ENCODE measurements around the gene PCDHA4.
"Not testable (repeated sequence)": the region's sequence is repeated elsewhere in the genome, so short reads cannot be mapped to it uniquely, and the experiment has no call there.

PCDHA4 gene

DNA sequence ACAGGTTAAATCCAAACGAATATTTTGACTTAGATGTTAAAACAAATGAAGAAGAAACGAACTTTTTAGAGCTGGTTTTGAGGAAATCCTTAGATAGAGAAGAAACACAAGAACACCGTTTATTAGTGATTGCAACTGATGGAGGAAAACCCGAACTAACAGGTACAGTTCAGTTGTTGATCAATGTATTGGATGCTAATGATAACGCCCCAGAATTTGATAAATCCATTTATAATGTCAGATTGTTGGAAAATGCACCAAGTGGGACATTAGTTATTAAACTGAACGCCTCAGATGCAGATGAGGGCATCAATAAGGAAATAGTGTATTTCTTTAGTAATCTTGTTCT, 15.4 kb downstream of the PCDHA4 start:
- no peak for DNase-seq

DNA sequence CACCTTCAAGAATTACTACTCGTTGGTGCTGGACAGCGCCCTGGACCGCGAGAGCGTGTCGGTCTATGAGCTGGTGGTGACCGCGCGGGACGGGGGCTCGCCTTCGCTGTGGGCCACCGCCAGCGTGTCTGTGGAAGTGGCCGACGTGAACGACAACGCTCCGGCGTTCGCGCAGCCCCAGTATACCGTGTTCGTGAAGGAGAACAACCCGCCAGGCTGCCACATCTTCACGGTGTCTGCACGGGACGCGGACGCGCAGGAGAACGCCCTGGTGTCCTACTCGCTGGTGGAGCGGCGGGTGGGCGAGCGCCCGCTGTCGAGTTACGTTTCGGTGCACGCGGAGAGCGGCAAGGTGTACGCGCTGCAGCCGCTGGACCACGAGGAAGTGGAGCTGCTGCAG, 16.1 kb downstream of the PCDHA4 start:
- not testable (repeated sequence) for DNase-seq

DNA sequence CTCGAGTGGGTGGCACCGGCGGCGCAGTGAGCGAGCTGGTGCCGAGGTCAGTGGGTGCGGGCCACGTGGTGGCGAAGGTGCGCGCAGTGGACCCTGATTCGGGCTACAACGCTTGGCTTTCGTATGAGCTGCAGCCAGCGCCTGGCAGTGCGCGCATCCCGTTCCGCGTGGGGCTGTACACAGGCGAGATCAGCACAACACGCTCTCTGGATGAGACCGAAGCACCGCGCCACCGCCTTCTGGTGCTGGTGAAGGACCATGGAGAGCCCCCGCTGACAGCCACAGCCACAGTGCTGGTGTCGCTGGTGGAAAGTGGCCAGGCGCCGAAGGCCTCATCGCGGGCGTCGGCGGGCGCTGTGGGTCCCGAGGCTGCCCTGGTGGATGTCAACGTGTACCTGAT, 16.6 kb downstream of the PCDHA4 start:
- no peak for DNase-seq

DNA sequence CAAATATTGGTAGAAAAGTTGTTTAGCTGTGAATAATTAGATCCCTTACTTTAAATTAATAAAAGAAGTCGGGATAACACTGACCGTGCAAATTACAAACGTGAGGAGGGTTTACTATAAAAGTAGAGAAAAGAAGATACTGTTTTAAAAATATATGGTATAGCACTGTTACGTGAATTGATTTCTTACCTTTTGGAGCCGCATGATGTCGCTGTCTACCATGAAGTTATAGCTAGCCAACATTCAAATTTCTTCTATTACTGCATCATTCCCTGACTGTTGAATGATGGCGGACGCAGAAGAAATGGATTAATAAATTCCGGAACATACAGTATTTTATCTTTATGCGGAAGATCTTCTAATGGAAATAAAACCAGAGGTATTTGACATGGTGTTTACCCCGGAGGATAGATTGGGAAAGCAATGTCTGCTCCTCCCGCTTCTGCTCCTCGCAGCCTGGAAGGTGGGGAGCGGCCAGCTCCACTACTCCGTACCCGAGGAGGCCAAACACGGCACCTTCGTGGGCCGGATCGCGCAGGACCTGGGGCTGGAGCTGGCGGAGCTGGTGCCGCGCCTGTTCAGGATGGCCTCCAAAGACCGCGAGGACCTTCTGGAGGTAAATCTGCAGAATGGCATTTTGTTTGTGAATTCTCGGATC, 21.0 kb downstream of the PCDHA4 start, which contains the start of gene PCDHA6:
TSS of gene PCDHA6 (plus strand) at position 257 of the 658 bp plus-strand sequence. CDS start at position 389, 132 bp downstream.
- DNase-seq = no peak

DNA sequence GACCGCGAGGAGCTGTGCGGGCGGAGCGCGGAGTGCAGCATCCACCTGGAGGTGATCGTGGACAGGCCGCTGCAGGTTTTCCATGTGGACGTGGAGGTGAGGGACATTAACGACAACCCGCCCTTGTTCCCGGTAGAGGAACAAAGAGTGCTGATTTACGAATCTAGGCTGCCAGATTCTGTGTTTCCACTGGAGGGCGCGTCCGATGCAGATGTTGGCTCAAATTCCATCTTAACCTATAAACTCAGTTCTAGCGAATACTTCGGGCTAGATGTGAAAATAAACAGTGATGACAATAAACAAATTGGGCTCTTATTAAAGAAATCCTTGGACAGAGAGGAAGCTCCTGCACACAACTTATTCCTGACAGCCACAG, 21.5 kb downstream of the PCDHA4 start:
- DNase-seq = no peak

DNA sequence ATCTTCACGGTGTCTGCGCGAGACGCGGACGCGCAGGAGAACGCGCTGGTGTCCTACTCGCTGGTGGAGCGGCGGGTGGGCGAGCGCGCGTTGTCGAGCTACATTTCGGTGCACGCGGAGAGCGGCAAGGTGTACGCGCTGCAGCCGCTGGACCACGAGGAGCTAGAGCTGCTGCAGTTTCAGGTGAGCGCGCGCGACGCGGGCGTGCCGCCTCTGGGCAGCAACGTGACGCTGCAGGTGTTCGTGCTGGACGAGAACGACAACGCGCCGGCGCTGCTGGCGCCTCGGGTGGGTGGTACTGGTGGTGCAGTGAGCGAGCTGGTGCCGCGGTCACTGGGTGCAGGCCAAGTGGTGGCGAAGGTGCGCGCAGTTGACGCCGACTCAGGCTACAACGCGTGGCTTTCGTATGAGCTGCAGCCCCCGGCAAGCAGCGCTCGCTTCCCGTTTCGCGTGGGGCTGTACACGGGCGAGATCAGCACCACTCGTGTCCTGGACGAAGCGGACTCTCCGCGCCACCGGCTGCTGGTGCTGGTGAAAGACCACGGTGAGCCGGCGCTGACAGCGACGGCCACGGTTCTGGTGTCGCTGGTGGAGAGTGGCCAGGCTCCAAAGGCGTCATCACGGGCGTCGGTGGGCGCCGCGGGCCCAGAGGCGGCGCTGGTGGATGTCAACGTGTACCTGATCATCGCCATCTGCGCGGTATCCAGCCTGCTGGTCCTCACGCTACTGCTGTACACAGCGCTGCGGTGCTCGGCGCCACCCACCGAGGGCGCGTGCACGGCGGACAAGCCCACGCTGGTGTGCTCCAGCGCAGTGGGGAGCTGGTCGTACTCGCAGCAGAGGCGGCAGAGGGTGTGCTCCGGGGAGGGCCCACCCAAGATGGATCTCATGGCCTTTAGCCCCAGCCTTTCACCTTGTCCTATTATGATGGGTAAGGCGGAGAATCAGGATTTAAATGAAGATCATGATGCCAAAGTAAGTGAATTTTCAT, 22.9 kb downstream of the PCDHA4 start:
- DNase-seq = not testable (repeated sequence)

DNA sequence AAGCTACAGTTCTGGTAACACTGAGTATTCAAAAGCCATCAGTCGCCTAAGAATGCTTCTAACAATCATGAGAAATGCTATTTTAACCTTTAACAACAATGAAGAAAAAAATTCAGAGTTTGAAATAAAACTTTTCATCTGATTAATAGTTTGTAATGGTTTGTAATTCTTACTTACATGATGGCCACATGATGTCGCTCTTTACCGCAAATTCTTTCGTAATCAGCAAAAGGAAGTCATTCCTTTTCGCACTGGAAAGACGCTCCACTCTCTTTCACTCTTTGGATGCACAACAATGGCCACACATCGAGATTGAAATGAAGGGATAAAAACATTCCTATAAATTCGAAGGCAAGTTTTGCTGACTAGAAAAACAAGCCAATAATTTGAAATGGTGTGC, 27.1 kb downstream of the PCDHA4 start, which contains the start of gene PCDHA7:
TSS of gene PCDHA7 (plus strand) at position 277 of the 400 bp plus-strand sequence. CDS start at position 392, 115 bp downstream.
- peak; percentile 20 for DNase-seq

DNA sequence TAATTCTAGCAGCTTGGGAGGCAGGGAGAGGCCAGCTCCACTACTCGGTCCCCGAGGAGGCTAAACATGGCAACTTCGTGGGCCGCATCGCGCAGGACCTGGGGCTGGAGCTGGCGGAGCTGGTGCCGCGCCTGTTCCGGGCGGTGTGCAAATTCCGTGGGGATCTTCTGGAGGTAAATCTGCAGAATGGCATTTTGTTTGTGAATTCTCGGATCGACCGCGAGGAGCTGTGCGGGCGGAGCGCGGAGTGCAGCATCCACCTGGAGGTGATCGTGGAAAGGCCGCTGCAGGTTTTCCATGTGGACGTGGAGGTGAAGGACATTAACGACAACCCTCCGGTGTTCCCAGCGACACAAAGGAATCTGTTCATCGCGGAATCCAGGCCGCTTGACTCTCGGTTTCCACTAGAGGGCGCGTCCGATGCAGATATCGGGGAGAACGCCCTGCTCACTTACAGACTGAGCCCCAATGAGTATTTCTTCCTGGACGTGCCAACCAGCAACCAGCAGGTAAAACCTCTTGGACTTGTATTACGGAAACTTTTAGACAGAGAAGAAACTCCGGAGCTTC, 27.7 kb downstream of the PCDHA4 start:
- not testable (repeated sequence) for DNase-seq

DNA sequence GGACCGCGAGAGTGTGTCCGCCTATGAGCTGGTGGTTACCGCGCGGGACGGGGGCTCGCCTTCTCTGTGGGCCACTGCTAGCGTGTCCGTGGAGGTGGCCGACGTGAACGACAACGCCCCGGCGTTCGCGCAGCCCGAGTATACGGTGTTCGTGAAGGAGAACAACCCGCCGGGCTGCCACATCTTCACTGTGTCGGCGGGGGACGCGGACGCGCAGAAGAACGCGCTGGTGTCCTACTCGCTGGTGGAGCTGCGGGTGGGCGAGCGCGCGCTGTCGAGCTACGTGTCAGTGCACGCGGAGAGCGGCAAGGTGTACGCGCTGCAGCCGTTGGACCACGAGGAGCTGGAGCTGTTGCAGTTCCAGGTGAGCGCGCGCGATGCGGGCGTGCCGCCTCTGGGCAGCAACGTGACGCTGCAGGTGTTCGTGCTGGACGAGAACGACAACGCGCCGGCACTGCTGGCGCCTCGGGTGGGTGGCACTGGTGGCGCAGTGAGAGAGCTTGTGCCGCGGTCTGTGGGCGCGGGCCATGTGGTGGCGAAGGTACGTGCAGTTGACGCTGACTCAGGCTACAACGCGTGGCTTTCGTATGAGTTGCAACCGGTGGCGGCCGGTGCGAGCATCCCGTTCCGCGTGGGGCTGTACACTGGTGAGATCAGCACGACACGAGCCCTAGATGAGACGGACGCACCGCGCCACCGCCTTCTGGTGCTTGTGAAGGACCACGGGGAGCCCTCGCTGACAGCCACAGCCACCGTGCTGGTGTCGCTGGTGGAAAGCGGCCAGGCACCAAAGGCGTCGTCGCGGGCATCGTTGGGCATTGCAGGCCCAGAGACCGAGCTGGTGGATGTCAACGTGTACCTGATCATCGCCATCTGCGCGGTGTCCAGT, 29.0 kb downstream of the PCDHA4 start:
- no peak for DNase-seq

DNA sequence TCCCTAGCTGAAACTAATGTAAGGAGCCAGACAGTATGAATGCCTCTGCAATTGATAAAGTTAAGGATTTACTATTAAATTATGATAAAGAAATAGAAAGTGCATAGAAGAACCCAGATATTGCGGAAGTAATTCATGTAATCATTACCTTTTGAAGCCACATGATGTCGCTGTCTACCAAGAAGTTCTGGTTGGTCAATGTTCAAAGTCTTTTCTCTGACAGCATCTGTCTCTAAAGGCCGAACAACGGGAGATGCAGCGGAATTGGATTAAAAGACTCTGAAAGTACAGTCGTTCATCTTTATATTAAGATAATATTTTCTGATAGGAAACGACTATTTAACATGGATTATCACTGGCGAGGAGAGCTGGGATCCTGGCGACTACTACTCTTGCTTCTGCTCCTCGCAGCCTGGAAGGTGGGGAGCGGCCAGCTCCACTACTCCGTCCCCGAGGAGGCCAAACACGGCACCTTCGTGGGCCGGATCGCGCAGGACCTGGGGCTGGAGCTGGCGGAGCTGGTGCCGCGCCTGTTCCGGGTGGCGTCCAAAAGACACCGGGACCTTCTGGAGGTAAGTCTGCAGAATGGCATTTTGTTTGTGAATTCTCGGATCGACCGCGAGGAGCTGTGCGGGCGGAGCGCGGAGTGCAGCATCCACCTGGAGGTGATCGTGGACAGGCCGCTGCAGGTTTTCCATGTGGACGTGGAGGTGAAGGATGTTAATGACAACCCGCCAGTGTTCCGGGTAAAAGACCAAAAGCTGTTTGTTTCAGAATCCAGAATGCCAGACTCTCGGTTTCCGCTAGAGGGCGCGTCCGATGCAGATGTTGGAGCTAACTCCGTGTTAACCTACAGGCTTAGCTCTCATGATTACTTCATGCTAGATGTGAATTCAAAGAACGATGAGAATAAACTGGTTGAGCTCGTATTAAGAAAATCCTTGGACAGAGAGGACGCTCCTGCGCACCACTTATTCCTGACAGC, 34.4 kb downstream of the PCDHA4 start, which contains the start of gene PCDHA8:
TSS of gene PCDHA8 (plus strand) at position 210 of the 985 bp plus-strand sequence. CDS start at position 345, 135 bp downstream.
- DNase-seq = no peak

DNA sequence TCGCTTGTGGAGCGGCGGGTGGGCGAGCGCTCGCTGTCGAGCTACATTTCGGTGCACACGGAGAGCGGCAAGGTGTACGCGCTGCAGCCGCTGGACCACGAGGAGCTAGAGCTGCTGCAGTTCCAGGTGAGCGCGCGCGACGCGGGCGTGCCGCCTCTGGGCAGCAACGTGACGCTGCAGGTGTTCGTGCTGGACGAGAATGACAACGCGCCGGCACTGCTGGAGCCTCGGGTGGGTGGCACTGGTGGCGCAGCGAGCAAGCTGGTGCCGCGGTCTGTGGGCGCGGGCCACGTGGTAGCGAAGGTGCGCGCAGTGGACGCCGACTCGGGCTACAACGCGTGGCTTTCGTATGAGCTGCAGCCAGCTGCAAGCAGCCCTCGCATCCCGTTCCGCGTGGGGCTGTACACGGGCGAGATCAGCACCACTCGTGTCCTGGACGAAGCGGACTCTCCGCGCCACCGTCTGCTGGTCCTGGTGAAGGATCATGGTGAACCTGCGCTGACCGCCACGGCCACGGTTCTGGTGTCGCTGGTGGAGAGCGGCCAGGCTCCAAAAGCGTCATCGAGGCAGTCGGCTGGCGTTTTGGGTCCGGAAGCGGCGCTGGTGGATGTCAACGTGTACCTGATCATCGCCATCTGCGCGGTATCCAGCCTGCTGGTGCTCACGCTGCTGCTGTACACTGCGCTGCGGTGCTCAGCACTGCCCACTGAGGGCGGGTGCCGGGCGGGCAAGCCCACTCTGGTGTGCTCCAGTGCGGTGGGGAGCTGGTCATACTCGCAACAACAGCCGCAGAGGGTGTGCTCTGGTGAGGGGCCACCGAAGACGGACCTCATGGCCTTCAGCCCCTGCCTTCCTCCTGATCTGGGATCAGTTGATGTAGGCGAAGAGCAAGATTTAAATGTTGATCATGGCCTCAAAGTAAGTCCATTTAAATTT, 36.2 kb downstream of the PCDHA4 start:
- no peak for DNase-seq

DNA sequence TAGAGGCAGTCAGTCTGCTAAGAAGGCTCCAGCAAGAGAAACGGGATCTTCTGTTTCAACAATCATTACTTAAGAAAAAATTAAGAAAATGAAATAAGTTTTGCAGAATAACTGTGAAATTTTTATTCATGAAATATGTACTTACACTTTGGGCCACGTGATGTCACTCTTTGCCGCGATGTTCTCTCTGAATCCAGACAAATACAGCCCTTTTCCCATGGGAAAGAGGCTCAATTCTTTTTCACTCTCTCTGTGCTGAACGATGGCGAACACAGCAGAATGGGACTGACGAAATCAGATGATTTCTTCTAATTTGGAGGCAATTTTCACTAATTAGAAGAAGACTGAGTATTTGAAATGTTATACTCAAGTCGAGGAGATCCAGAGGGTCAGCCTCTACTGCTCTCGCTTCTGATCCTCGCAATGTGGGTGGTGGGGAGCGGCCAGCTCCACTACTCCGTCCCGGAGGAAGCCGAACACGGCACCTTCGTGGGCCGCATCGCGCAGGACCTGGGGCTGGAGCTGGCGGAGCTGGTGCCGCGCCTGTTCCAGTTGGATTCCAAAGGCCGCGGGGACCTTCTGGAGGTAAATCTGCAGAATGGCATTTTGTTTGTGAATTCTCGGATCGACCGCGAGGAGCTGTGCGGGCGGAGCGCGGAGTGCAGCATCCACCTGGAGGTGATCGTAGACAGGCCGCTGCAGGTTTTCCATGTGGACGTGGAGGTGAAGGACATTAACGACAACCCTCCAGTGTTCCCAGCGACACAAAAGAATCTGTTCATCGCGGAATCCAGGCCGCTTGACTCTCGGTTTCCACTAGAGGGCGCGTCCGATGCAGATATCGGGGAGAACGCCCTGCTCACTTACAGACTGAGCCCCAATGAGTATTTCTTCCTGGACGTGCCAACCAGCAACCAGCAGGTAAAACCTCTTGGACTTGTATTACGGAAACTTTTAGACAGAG, 41.6 kb downstream of the PCDHA4 start, which contains the start of gene PCDHA9:
TSS of gene PCDHA9 (plus strand) at position 244 of the 964 bp plus-strand sequence. CDS start at position 358, 114 bp downstream.
- not testable (repeated sequence) for DNase-seq

DNA sequence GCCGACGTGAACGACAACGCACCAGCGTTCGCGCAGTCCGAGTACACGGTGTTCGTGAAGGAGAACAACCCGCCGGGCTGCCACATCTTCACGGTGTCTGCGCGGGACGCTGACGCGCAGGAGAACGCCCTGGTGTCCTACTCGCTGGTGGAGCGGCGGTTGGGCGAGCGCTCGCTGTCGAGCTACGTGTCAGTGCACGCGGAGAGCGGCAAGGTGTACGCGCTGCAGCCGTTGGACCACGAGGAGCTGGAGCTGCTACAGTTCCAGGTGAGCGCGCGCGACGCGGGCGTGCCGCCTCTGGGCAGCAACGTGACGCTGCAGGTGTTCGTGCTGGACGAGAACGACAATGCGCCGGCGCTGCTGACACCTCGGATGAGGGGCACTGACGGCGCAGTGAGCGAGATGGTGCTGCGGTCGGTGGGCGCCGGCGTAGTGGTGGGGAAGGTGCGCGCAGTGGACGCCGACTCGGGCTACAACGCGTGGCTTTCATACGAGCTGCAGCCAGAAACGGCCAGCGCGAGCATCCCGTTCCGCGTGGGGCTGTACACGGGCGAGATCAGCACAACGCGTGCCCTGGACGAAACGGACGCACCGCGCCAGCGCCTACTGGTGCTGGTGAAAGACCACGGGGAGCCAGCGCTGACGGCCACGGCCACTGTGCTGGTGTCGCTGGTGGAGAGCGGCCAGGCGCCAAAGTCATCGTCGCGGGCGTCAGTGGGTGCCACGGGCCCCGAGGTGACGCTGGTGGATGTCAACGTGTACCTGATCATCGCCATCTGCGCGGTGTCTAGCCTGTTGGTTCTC, 43.2 kb downstream of the PCDHA4 start:
- DNase-seq = not testable (repeated sequence)

DNA sequence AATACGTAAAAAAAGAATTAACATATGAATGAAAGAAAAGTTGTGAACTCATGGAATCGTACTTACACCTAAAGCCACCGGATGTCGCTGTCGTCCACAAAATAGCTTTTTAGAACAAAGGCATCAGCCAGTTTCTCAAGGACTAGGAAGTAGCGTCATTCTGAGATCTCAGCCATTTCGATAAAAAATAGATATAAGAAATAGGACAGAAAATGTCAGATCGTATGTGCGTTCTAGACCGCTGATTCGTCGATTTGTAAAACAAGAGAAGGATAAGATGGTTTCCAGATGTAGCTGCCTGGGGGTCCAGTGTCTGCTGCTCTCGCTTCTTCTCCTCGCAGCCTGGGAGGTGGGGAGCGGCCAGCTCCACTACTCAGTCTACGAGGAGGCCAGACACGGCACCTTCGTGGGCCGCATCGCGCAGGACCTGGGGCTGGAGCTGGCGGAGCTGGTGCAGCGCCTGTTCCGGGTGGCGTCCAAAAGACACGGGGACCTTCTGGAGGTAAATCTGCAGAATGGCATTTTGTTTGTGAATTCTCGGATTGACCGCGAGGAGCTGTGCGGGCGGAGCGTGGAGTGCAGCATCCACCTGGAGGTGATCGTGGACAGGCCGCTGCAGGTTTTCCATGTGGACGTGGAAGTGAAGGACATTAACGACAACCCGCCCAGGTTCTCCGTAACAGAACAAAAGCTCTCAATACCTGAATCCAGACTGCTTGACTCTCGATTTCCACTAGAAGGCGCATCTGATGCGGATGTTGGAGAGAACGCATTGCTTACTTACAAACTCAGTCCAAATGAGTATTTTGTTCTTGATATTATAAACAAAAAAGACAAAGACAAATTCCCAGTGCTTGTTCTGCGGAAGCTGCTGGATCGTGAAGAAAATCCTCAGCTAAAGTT, 49.2 kb downstream of the PCDHA4 start, which contains the start of gene PCDHA10:
TSS of gene PCDHA10 (plus strand) at position 126 of the 903 bp plus-strand sequence. CDS start at position 278, 152 bp downstream.
- DNase-seq = no peak

DNA sequence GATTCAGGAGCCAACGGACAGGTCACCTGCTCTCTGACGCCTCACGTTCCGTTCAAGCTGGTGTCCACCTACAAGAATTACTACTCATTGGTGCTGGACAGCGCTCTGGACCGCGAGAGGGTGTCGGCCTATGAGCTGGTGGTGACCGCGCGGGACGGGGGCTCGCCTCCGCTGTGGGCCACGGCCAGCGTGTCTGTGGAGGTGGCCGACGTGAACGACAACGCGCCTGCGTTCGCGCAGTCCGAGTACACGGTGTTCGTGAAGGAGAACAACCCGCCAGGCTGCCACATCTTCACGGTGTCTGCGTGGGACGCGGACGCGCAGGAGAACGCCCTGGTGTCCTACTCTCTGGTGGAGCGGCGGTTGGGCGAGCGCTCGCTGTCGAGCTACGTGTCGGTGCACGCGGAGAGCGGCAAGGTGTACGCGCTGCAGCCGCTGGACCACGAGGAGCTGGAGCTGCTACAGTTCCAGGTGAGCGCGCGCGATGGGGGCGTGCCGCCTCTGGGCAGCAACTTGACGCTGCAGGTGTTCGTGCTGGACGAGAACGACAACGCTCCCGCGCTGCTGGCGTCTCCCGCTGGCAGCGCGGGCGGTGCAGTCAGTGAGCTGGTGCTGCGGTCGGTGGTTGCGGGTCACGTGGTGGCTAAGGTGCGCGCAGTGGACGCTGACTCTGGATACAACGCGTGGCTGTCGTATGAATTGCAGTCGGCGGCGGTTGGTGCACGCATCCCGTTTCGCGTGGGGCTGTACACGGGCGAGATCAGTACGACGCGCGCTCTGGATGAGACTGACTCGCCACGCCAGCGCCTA, 50.5 kb downstream of the PCDHA4 start:
- no peak for DNase-seq

DNA sequence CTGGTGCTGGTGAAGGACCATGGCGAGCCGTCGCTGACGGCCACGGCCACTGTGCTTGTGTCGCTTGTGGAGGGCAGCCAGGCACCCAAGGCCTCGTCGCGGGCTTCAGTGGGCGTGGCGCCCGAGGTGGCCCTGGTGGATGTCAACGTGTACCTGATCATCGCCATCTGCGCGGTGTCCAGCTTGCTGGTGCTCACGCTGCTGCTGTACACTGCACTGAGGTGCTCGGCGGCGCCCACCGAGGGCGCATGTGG, 51.0 kb downstream of the PCDHA4 start:
- DNase-seq = no peak

All from fibroblast of skin of right biceps (primary cell).